GM19238 (cell line): ENCODE data around the gene GLRX5.

Source experiments
- DNase-seq: peaks from one replicate; pipeline ENCODE4 v3.0.0; 2011; ENCODE audit warnings: low spot score; ENCODE audit not compliant: insufficient read length

The GLRX5 gene

DNA sequence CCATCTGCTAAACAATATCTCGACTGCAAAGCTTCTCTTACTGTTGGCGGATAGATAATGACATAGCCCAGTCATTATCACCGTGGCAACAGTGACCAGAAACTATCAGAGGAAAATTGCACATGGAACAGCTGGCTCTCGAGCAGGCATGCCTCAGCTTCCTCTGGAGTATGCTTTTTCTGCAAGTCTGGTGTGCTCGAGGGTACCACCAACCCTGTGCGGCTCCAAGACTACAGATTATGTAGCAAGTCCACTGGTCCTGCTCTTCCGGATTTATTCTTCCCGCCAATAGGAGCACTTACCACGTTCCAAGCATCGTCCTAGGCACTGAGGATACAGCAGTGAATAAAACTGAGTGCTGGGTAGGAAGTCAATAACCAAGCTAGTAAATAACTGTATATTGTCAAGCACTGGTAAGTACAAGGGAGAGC, 1.4 kb upstream of the GLRX5 start:
- DNase-seq, result no peak

DNA sequence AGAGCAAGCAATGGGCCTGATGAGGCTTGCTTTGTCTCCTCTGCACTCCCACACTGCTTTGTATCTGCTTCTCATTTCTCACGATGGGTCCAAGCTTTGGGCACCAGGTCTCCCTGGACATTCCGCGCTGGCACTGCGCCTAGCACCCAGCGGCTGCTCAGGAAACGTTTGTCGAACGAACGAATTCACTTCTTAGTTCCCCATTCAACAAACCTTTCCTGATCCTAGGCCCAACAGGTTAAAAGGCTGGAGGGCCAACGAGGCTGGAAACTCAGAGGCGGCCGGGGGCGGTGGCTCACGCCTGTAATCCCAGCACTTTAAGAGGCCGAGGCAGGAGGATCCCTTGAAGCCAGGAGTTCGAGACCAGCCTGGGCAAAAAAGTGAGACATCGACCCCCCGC, 1.0 kb upstream of the GLRX5 start:
- no peak for DNase-seq

DNA sequence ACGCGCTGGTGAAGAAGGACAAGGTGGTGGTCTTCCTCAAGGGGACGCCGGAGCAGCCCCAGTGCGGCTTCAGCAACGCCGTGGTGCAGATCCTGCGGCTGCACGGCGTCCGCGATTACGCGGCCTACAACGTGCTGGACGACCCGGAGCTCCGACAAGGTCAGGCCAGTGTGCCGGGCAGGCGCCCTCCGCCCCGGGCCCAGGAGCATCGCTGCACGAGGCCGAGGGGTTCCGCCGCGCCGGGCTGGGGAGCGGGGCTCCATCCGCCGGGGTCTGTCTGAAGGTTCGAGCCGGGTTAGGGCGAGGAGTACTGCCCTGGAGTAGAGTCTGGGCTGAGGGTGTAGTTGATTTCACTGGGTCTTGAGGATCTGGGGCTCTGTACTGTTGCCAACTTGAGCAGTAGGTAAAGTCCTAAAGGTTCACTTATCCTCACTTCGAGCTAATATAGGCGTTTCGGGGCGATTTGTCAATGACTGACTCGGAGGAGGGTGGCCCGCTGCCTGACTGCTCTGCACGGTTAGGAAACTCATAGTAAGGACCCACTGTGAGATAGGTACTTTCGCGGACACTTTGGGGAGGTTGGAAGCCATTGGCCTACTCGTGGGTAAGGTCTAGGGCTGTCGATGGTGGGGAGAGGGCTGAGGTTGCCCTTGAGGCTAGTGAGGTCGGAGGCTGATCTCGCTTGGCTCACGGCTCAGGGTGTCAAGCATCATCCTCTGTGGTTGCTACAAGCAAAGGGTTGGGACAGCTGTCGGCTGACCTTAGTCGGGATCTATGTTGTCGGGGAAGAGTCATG, 574 bp downstream of the GLRX5 start:
- no peak for DNase-seq

DNA sequence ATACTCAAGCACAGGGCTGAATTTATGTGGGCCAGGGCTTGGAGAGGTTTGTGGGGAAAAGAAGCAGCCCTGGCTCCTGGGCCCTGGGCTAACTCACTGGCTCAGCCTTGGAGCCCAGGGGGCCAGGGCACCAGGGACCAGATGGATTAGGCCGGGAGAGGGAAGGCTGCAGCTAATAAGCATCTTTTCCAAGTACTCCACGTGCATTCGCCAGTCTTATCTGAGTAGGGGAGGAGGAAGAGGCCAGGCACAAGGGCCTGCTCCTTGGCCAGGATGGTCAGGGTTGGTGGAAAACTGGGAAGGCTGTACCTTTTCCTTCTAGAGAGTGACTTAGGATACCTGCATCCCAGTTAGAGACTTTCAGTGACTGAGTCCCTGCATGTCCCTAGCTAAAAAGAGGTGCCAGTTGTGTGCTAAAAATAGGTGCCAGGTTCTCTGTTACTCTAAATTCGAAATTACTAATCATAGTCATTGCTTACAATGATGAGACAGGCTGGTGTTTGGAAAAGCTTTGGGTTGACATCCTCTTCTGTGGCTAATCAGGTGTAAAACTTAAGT, 1.3 kb downstream of the GLRX5 start:
- DNase-seq, result no peak

DNA sequence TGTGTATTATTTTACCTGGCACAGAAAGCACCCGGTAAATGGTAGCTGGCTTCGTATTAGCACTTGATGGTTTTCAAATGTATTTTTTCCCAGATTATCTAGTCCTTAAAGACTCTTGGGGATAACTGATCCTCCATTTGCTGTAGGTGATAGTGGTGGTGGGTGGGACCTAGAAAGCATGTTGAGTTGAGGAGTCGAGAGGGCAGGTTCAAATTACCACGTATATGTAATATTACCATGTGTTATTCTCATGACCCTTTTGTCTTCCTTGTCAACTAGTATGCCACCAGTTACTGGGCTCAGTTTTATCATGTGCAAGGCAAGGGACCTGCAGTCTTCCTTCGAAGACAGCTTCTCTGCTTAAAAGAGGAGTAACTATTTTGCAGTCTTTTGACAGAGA, 1.8 kb downstream of the GLRX5 start:
- no peak for DNase-seq

DNA sequence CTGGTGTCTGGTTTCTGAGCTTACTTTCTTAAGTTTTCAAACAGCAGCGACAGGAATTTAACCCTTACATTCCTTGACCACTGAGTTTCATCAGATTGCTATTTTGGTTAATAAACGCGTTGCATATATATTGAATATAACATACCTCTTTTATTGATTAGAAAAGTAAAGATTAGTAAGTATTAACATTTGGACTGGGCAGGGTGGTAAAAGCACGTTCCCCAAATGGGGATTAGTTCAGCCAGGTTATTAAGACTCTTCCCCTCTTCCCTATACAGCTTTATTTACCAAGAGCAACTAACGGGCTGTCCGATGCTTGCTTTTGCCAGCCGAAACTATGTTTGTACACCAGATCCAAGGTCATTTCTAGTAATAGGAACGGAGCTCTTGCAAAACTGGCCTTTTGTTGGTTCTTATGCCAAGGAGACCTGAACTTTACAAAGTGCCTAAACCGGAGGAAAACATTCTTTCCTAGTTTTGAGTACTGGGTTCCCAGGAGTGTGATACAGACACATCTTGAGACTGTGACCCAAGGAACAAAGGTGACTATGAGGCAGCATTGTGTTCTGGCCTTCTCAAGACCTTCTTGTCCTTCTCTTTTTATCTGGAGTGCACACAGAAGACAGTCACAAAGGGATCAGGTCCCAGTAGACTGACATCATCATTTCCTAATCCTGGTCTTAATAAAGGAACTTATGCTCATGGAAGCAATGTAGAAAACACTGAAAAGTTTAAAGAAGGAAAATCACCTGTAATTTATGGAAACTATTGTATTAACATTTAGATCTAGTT, 2.6 kb downstream of the GLRX5 start:
- DNase-seq, result no peak

DNA sequence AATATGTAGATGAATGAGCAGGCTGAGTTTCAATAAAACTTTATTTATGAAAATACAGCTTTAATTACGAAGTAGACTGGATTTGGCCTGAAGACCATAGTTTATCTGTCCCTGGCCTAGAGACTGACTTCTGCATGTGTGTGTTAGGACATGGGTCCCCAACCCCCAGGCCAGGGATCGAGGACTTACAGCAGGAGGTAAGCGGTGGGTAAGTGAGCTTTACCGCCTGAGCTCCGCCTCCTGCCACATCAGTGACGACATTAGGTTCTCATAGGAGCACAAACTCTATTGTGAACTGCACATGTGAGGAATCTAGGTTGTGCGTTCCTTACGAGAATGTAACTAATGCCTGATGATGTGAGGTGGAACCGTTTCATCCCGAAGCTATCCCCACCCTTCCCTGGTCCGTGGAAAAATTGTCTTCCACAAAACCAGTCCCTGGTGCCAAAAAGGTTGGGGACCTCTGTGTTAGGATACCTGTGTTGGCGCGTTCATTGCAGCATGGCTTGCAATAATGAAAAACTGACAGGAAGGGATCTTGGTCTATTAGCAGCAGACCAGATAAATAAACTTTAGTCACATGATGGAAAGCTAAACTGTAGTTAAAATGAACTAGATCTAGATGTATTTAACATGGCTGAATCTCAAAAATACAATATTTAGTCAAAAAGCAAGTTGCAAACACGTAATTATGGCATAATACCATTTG, 4.1 kb downstream of the GLRX5 start:
- no peak for DNase-seq

DNA sequence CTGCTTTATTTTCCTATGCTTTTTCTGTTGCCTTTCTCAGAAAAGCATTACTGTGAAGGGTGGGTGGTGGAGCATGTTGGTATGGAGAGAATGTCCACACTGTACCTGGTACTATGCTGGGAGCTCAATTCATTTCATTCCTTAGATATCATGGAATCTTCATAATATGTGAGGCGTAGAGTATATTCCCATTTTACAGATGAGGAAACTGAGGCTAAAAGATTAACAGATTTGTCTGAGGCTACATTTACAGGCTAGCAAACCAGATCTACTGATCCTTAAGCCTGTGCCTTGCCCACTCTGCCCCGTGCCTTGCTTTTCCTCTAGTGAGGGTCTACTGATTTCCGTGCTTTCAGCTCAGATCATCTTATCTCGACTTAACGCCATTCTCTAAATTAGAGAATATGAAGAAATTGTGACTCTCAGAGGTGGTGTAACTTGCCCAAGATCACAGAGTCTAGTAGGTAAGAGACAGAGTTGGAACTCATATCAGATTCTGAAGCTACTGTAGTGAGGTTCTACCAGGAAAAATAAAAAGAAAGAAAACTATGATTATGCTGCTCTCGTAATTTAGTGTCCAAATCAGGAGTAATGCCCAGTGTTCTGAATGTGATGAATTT, 5.5 kb downstream of the GLRX5 start:
- no peak for DNase-seq

DNA sequence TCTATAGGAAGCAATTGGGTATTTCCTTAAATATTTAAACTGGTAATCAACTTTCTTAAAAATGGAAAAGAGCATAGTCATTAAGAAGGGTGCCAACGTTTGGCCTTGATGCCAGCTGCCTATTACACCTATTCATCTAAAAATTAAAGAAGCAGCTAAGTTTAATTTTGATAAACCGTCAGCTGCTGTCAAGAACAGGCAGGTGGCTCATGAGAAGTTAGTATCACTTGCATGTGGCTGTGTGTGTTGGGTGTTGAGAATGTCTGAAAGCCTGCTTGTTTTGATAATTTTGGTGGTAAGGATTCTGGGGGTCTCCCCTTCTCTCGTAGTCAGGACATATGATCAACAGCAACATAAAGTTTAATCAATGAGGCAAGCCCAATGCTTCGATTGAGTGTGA, 6.5 kb downstream of the GLRX5 start:
- no peak for DNase-seq

DNA sequence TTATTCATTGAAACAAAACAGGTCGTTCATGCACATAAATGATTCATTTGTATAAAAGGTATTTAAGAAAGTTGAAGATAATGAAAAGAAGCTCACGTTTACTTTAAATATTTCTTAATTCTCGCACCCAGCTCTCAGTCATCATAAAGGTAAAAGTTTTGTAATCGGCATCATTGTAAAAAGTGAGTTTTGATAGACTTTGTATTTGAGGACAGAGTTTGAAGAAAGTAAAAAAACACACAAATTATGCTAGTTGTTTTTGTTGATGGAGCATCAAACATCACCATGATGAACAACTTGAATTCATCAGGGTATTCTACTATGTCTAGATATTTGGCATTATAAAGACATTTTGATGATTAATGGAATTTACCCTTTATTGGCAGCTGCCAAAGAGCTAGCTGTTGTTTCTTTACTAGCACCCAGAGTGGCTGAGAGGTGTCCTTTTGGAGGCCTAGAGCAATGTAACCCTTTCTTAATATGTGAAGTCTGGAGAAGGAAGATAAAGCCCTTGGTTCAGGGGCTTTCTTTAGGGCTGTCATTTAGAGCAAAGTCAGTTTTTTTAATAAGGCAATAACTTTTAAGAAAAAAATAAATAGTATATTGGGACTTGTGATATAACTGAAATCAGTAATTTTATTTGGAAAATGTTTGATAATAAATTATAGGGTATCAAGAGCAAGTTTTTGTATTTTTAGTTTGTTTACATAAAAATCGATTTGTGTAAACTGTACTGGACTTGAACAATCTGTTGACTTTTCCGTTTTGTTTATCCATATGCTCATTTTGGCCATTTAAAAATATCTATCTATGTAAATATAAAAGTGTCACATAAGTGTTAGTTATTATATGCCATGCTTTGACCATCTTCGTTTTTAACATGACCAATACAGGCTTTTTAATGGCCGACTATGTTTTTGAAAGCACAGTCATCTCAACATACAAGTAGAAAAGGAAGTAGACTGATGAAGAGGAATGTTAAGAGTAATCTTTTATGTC, 7.4 kb downstream of the GLRX5 start:
- no peak for DNase-seq

DNA sequence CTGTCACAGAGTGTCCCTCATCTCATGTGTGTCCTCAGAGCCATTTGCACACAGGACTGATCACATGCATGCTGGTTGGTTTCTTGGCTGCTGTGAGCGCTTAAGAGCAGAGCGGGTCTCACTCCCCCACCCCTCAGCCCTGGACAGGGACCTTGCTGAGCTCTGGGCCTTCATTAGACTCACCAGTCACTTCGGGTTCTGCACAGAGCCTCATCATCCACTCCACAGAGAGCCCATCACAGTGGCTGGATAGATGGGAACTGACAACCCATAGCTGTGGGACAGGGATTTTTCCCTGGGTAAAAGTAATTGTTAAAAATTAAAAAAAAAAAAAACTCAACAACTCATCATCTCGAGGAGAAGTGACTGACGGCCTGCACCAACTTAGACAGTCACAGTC, 8.2 kb downstream of the GLRX5 start:
- no peak for DNase-seq

DNA sequence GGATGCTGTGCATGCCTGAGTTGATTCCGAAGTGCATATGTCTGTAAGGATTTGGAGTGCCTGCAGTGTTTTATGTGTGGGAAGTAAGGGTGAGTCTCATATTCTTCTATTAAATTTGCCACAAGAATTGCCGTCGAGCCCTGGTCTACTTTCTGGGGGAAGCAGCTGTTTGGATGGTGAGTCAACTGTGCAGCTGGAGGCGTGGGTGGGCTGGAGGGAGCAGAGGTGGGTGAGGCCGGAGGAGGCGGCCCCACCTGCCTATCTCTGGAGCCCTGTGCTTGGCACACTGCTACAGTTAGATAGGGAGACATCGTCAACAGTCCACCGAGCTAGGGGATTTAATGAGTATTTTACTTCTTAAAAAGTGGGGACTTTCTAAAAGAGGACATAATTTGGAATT, 9.7 kb downstream of the GLRX5 start:
- no peak for DNase-seq

DNA sequence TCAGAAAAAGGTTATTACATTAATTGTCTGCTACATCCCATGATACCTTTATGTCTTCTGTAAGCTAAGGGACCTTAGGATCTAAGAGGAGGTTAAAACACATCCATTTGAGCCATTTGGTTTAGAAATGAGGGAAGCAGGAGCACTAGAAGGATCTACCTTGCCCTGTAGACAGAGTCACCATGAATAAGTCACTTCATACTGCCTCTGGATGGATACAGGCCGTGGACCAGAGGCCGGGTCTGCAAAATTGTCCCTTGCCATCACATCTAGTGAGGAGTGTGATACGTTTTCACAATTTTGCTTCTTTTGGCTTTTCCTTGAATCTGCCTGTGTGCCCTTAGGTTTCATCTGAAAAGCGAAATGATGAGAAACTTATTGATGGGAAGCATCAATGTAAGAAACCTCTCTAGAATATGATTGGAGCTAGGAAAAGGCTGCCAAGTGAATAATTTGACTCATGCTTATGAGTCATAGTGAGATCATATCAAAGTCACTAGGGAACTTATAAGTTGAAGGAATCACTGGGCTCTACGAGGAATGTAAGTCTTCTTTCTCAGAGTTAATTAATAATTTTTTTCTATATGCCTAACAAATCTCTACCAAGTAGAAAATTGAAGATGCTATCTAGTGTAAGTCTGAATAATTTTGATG, 10.8 kb downstream of the GLRX5 start:
- DNase-seq, result no peak

DNA sequence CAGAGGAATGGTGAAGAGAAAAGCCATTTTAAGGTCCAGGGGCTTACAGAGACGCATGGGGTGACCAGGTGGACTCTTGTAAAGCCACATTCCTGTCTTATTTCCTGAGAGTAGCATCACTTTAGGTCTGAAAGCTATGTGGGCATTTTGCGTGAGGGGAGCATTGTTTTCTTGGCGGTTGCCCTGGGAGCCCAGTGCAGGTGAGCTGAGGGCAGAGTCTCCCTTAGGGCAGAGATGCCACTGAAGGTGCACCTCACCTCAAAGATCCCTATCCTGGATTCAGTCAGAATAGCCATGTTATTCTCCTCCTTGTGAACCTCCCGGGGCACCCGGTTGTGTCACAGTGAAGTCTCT, 12.4 kb downstream of the GLRX5 start:
- DNase-seq, result no peak

DNA sequence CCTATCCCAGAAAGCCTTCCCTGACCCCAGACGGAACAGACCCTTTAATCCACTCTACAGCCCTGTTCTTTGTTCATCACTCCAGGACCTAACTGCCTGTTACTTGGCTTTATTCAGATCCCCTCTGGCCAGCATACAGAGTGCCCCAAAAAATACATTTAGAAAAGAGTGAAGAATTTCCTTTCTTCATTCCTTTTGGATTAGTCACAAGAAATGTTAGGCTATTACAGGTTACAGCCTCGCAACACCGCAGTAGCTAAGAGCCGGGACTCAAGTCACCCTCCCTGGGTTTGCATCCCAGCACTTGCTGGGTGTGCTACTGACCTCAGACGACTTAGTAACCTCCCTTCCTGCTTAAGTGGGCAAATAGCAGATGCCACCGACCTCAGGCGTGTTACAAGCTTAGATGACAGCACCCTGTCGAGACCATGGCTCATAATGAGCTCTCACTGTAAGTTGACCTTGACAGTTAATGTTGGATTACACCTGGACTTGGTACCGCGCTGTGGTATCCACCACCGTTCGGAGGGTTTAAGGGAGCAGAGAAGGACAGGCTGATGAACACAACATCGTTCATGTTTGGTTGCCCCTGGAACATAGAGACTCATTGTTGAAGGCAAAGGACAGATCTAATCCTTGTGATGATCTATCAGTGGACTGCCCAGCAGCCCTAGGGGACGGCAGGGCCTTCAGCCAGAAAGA, 12.9 kb downstream of the GLRX5 start:
- no peak for DNase-seq

DNA sequence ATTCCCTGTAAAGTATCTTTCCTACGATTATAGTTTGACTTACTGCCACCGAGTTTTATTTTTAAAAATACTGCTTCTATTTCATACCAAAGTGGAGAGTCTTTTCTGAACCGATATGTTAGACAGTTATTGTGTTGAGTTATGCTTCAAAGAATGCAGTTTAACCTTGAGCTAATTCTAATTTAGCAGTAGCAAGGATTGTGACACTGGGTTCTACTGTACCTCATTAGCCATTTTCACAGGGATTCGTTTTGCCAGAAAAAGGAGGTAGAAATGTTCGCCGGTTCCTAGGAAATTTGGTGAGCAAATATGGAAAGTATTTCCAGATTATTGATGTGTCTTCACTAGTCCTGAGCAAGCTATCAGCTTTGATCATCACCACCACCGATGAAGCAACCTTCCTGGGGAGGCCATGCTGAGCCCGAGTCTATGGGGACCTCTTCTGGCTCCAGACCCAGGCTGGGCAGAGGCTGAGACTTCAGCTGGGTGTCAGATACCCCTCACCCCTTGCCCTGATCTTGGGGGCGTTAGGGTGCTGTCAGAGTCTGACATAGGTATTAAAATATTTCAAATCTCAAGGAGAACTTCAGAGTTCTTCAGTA, 13.6 kb downstream of the GLRX5 start:
- no peak for DNase-seq

DNA sequence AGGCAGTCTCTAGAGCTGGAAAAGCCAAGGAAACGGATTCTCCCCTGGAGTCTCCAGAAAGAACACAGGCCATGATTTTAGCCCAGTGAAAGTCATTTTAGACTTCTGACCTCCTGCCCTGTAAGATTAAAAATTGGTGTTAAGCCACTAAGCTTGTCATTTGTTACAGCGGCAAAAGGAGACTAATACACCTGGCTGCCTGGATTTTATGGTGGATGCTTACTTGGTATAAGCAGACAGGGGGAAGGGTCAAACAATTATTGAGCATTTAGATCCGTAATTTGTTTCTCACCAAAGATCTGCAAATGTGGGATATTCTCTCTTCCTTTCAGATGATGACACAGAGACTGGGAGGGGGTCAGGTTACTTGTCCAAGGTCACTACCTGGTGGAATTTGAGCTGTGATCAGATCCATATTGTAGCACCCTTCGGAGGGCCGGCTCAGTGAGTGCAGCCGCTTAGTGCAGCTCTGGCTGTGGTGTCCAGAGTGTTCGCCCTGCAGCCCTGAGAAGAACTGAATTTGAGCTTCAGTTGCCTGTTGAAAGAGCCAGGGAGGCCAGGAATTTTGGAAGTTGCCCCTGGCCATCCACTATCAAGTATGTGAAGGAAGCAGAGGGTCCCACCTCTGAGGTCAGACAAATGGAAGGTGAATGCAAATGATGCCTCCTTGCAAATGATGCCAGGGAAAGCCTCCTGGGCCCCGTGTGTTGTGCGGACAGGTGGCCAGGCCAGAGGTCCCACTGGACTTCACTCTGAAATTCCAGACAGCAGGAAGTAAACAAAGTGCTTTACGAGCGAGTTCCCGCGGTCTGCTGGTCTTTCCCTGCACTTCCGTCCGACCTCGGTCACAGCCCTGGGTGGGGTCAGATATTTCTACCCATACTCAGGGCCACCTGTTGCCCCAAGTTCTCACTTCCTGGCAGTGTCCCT, 15.1 kb downstream of the GLRX5 start:
- DNase-seq, result no peak

DNA sequence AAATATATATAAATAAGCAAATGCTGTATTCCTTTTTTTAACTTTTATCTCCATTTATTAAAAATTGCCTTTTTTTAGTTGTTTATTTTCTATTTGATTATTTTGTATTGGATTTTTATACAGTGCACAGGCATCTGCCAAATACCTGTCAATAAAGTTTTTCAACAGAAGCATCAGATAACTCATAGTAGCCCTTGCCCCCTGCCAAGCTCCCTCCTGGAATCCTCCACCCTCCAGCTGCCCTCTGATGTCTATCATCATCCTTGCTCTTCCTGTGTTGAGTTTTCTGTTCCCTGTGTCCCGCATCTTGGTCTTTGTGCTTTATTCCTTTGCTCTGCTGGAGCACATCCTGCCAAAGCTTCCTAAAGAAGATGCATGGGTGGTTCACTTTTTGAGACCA, 16.6 kb downstream of the GLRX5 start:
- no peak for DNase-seq
